Parathyroid adenoma (tissue), 2 donors: Measurements from ENCODE around the gene ZBP1.

Experiments
- H2AFZ ChIP-seq: fragments of 300-600 bp; sonication (generic); one replicate; pipeline ENCODE4 v1.7.0; 2017; ENCODE audit warnings: antibody characterized with exemption, mild to moderate bottlenecking
- H3K27ac ChIP-seq: fragments of 300-600 bp; sonication (generic); one replicate; pipeline ENCODE4 v1.7.0; 2017
- H3K27me3 ChIP-seq: fragments of 300-600 bp; sonication (generic); one replicate; pipeline ENCODE4 v1.7.0; 2017; ENCODE audit warnings: low read length; ENCODE audit not compliant: control insufficient read depth, insufficient read depth
- H3K36me3 ChIP-seq: fragments of 300-600 bp; sonication (generic); one replicate; pipeline ENCODE4 v1.7.0; 2017; ENCODE audit warnings: low read length; ENCODE audit not compliant: control insufficient read depth, insufficient read depth
- H3K4me1 ChIP-seq: fragments of 300-600 bp; sonication (generic); one replicate; pipeline ENCODE4 v1.7.0; 2017; ENCODE audit warnings: control low read depth
- H3K4me2 ChIP-seq: fragments of 300-600 bp; sonication (generic); one replicate; pipeline ENCODE4 v1.7.0; 2017; ENCODE audit warnings: low read length
- H3K4me3 ChIP-seq: fragments of 300-600 bp; sonication (generic); one replicate; pipeline ENCODE4 v1.7.0; 2017; ENCODE audit warnings: low read depth, low read length
- H3K79me2 ChIP-seq: fragments of 300-600 bp; sonication (generic); one replicate; pipeline ENCODE4 v1.7.0; 2017; ENCODE audit warnings: control low read depth
- H3K9ac ChIP-seq: fragments of 300-600 bp; sonication (generic); one replicate; pipeline ENCODE4 v1.7.0; 2017; ENCODE audit warnings: mild to moderate bottlenecking
- H3K9me3 ChIP-seq: fragments of 300-600 bp; sonication (generic); one replicate; pipeline ENCODE4 v1.7.0; 2017; ENCODE audit warnings: low read length; ENCODE audit not compliant: control insufficient read depth
- CTCF ChIP-seq: fragments of 300-600 bp; sonication (generic); IDR thresholded peaks from one replicate; pipeline ENCODE4 v1.7.0; 2017; ENCODE audit warnings: antibody characterized with exemption, mild to moderate bottlenecking
- donor health status: primary hyperparathyroidism.

Gene ZBP1

GRCh38 chr20:57663681-57664451 is 43.6 kb upstream of the ZBP1 start:
- no peak overlapping the region for H2AFZ ChIP-seq
- peaks cover 5% of the 10 kb centered on the region for H3K4me1 ChIP-seq
- H3K79me2 ChIP-seq, result no peaks in the 10 kb centered on the region
- no peak overlapping the region for H3K4me3 ChIP-seq
- H3K36me3 ChIP-seq, result no peaks in the 10 kb centered on the region
- no peak overlapping the region for H3K9ac ChIP-seq
- H3K4me2 ChIP-seq, result no peak overlapping the region
- no peaks in the 10 kb centered on the region for H3K27me3 ChIP-seq
- no peaks in the 10 kb centered on the region for H3K9me3 ChIP-seq
- no peak overlapping the region for H3K27ac ChIP-seq
- TF ChIP-seq CTCF, result no peak

- no peak overlapping the region for H2AFZ ChIP-seq
- no peak overlapping the region for H3K27ac ChIP-seq
- H3K4me3 ChIP-seq, result no peak overlapping the region
- H3K79me2 ChIP-seq, result no peaks in the 10 kb centered on the region
- TF ChIP-seq CTCF, result no peak
- peaks cover 5% of the 10 kb centered on the region for H3K4me1 ChIP-seq
- H3K9me3 ChIP-seq, result no peaks in the 10 kb centered on the region
- no peak overlapping the region for H3K9ac ChIP-seq
- H3K36me3 ChIP-seq, result no peaks in the 10 kb centered on the region
- no peak overlapping the region for H3K4me2 ChIP-seq
- H3K27me3 ChIP-seq, result no peaks in the 10 kb centered on the region
Observed at GRCh38 chr20:57663241-57663640, 43.0 kb upstream of the ZBP1 start.

GRCh38 chr20:57662456-57663240 is 42.4 kb upstream of the ZBP1 start:
- peak overlapping the region; percentile 12 for H3K4me2 ChIP-seq
- no peak overlapping the region for H3K27ac ChIP-seq
- no peak overlapping the region for H3K9ac ChIP-seq
- H2AFZ ChIP-seq, result no peak overlapping the region
- no peaks in the 10 kb centered on the region for H3K27me3 ChIP-seq
- no peak for TF ChIP-seq CTCF
- no peak overlapping the region for H3K4me3 ChIP-seq
- H3K36me3 ChIP-seq, result no peaks in the 10 kb centered on the region
- no peaks in the 10 kb centered on the region for H3K79me2 ChIP-seq
- peaks cover 5% of the 10 kb centered on the region for H3K4me1 ChIP-seq
- H3K9me3 ChIP-seq, result no peaks in the 10 kb centered on the region

GRCh38 chr20:57661746-57662455 is 41.7 kb upstream of the ZBP1 start:
- no peak overlapping the region for H3K9ac ChIP-seq
- no peak overlapping the region for H2AFZ ChIP-seq
- H3K9me3 ChIP-seq, result no peaks in the 10 kb centered on the region
- TF ChIP-seq CTCF, result no peak
- peak overlapping the region; percentile 12 for H3K4me2 ChIP-seq
- no peaks in the 10 kb centered on the region for H3K36me3 ChIP-seq
- no peaks in the 10 kb centered on the region for H3K27me3 ChIP-seq
- H3K4me1 ChIP-seq, result peaks cover 5% of the 10 kb centered on the region
- H3K4me3 ChIP-seq, result no peak overlapping the region
- no peaks in the 10 kb centered on the region for H3K79me2 ChIP-seq
- no peak overlapping the region for H3K27ac ChIP-seq
